HG03558 (cell line): Measurements from ENCODE around the gene OR13C2.

Source experiments
- ATAC-seq: cut with Tn5 transposase; IDR thresholded peaks from one replicate; pipeline ENCODE4 v1.9.1; 2021; ENCODE audit warnings: moderate number of reproducible peaks; ENCODE audit not compliant: unreplicated experiment; ENCODE audit errors: extremely low read depth

OR13C2 gene

DNA sequence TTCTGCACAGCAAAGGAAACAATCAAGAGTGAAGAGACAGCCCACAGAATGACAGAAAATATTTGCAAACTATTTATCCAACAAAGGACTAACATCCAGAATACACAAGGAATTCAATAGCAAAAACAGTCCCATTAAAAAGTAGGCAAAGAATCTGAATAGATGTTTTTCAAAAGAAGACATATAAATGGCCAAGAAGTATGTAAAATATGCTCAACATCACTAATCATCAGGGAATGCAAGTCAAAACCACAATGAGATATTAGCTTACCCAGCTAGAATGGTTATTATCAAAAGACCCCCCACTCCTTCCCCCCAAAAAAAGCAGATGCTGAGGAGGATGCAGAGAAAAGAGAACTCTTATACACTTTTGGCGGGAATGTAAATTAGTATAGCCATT lies 49.9 kb downstream of the OR13C2 start:
- ATAC-seq = no peak
